ENCODE results near the gene SIPA1L3.
A peak's percentile ranks its signal among the peaks of the same experiment; 100 is the strongest.

The SIPA1L3 gene

DNA sequence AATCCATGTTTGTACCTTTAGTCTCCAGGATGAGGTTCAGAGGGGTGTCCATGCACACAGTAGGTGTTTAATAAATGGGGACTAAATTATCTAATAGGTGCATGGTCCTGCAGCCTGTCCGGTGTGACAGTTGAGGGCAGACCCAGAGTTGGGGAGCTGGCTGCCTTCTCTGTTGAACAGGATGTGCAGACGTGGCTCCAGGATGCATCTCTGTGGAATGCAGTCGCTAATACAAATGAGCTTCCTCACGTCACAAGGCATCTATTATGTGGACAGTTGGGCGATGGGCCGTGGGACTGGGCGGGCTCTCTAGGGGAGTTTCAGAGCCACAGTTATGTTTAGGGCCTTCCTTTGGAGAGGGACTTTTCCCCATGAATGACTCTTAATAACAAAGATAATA is 71.0 kb downstream of the SIPA1L3 start:
- no peak for DNase-seq

DNA sequence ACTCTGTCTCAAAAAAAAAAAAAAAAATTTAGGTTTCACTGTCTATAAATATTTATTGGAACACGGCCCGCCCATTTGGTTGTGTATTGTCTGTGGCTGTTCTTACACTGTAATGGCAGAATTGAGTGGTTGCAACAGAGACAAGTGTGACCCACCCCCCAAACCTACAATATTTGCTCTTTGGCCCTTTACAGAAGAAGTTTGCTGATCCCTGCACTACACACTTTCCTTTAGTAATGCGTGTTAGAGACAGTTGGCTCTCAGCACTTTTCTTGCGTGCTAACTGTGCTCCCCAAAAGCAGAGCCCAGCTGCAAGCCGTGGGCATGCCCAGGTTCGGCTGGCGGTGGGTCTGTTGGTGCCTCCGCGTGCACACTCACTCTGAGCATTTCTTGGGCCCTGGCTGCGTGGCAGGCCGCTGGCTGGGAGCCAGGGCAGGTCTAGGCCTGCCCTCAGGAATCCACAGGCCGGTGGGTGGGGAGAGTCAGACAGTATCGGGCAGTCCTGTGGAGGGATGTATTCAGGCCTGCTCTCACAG is 72.6 kb downstream of the SIPA1L3 start:
- no peak for DNase-seq

DNA sequence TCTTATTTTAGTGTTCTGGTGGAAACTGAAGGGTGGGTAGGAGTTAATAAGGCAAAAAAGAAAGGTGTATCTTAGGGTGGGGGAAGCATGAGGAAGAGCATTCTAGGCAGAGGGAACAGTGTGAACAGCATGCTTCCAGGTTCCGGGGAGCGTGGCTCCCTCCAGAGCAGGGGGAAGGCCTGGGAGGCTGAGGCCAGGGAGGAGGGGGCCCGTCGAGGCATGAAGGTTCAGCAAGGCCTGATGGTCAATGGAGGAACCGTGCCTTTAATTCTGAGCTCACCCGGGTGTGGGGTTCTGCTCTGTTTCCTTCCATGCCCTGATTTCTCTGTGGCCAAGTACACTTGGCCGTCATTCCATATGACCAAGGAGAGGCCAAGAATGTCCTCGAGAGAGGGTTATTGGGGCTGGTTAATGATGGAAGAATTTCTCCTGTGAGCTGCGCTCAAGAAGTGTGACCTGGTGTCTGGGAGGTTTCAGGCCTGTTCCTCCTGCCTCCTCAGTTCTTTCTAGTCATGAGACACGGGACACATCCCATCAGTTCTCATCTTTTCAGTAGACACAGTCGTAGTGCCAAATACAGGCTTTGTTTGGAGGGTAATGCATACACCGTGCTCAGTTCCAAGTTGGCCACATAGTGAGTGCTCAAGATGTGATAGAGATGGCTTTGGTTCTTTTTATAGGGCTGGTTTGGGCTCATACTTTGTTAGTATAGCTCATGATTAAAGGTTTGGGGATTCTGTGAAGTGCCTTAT is 73.6 kb downstream of the SIPA1L3 start:
- DNase-seq, result no peak

GRCh38 chr19:37981785-37982475 is 74.9 kb downstream of the SIPA1L3 start:
- no peak for DNase-seq

- DNase-seq, result no peak
Observed at GRCh38 chr19:37982655-37983054, 75.6 kb downstream of the SIPA1L3 start.

- DNase-seq, result no peak
Observed at GRCh38 chr19:37983153-37983552, 76.1 kb downstream of the SIPA1L3 start.

GRCh38 chr19:37983916-37984315 is 76.9 kb downstream of the SIPA1L3 start:
- DNase-seq, result no peak

DNA sequence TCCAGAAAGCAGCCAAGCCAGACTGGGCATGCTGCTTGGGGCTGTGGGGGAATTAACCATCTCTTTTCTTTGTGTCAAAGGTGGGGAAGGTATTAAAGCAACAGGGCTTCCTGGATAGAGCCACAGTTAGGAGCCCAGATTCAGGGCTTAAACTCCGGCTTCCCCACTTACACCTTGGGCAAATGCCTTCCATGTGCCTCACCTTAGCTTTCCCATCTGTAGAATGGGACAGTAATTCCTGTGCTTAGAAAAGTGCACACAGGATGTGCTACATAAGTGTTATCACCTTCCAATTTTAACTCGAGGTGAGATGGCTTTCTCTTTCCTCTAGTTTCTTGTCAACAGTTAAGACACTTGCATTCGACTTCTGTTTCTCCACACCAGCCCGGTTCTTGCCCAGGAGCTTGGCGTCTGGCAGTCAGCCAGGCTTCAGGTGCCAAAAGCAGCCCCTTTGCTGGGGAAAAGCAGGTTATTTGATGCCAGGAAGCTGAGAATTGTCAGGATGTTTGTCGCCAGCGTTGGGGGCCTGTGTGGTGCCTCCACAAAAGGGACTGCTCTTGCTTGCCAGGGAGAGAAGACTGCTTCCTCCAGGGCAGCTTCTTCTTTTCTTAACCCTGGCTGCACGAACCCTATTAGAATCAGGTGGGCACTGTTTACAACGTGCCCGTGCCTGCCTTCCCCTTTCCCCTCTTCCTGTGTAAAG is 79.2 kb downstream of the SIPA1L3 start:
- DNase-seq, result no peak

DNA sequence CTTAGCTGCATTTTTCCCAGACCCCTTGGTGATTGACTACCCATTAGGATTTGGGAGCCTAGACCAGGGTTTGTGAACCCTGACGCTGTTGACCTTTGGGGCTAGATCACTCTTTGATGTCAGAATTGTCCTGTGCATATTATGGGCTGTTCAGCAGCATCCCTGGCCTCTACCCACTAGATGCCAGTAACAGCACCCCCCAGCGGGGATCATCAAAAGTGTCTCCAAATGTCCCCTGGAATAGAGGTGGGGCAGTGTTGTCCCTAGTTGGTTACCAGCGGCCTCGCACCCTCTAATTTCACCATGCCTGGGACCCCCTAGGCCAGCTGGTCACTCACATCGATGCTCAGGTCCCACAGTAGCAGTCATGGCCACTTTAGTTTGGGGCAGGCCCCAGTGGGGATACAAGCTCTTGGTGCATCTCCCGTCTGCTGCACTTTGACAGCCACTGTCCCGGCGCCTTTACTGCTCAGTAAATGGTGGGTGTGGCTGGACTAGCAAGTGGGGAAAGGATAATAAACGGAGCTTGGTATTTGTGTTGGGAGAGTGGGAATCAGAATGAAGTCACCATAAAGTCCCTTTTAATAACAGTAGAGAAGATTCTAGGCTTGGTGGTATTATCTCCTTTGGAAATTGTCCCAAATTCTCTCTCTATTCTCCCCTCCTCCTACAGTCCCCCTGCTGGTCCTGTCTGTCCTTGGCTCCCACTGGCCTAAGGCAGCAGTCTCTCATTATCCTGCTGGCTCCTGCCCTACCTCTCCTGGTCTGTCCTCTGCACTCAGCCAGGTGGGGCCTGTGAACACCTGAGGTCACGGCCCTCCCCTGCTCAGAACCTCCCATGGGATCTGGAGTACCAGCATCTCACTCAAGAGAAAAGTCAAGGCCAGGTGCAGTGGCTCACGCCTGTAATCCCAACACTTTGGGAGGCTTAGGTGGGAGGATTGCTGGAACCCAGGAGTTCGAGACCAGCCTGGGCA is 80.6 kb downstream of the SIPA1L3 start:
- DNase-seq, result no peak

GRCh38 chr19:37988758-37989635 is 82.0 kb downstream of the SIPA1L3 start:
- no peak for DNase-seq

- DNase-seq, result no peak
Observed at GRCh38 chr19:37989855-37990254, 82.8 kb downstream of the SIPA1L3 start.

DNA sequence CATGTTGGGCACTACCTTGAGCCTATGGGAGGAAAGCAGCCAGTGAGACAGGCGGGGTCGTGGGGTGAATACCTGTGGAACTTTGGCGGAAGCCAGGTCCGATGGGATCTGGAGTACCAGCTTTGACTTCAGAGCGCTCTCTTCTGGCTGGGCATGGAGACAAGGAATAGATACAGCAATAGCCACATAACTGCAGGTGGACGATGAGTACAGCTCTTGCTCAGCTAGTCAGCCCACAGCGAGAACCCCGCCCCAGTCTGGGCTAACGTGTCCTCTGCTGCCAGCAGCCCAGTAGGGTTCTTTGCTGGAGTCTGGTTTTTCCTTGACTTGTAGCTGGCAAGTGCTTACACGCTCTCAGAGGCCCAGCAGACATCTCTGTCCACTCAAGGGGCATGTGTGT is 83.4 kb downstream of the SIPA1L3 start:
- DNase-seq, result no peak

GRCh38 chr19:37991176-37991835 is 84.3 kb downstream of the SIPA1L3 start:
- no peak for DNase-seq

GRCh38 chr19:37991841-37992248 is 84.8 kb downstream of the SIPA1L3 start:
- no peak for DNase-seq

GRCh38 chr19:37992761-37993160 is 85.8 kb downstream of the SIPA1L3 start:
- no peak for DNase-seq

DNA sequence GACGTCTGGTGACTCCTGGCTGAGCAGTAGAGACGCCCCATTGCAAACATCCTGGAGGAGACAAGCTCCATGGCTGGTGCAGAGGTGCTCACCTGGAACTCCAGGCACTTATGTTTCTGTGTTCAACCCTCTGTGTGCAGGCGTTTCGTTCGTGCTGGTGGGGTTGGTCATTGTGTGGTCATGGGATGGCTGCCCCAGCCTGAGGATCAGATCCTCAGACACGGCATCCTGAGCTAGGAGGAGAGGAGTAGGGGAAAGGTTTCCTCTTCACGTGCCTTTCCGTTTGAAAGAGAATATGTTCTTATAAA is 87.8 kb downstream of the SIPA1L3 start:
- DNase-seq, result no peak

DNA sequence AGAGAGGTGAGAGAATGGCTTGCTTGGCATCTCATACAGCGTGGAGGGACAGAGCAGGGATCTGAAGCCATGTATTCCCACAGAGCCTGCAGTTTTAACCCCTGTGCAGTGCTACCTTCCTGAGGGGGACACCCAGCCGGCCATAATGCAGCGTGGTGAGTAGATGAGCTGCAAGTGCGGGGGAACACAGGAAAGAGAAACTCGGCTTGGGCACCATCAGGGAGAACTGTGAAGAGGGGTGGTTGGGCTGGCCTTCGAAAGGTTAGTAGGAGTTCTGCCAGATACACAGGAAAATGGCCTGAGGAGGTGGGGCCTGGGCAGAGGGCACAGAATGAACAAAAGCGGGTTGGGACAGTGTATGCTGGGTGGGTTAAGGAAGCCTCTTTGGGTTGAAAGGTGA is 88.3 kb downstream of the SIPA1L3 start:
- no peak for DNase-seq

GRCh38 chr19:37997911-37998344 is 90.9 kb downstream of the SIPA1L3 start:
- DNase-seq, result peak; percentile 32

GRCh38 chr19:37998801-37999308 is 91.8 kb downstream of the SIPA1L3 start:
- no peak for DNase-seq

DNA sequence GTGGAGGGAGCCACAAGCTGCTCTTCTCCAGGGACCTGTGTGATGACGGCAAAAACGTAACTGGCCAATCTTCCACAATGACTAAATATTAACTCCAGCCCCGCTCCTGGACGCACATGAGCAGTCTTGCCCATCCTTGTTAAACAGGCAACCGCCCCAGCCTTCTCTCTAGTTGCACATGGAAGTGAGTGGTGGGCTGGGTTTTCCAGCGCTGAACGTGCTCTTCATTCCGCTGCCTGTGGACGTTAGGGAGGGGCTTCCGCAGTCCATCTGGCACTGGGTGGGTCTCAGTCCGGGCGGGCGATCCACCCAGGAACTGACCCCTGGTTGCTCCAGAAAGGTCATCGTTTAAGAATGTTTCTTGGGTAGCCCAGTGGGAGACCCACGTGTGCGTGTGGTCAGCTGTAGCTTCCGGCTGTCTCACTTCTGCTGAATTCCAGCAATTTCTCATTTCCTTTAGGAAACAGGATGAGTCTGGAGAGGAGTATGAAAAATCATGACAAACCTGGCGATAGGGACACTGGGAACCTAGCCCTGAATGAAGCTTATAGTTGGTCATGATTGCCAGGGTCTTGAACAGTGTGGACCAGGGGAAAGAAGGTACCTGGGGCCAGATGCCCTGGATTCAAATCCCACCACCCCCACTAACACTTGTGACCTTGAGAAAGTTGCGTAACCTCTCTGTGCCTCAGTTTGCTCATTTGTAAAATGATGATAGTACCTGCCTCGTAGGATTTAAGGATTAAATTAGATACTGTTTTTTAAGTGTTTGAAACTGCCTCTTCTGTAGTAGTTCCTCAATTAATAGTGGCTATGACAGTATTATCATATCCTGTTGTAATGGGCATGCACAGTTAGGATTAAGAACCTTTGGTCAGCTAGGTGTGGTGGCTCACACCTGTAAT is 92.6 kb downstream of the SIPA1L3 start:
- no peak for DNase-seq

Measured in suppressor macrophage treated with lipopolysaccharide for 4 hours (primary cell).